Measurements from ENCODE around the gene TLK1.

DNA sequence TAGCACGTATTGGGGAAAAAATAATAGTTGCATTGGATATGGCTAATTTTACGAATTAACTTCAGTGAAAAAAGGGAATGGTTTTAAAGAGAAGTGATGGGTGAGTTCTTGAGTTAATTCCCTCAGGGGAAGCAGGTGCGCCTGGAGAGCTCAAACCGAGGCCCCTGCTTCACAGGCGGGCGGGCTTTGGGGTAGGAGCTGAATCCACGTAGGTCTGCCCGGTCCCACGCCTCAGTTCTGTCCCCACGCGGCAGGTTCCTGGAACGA, 187.5 kb downstream of the TLK1 start:
- TF ChIP-seq POLR2AphosphoS5 (IDR thresholded peaks at IDR 0.05) (no peak), TAF1 (IDR thresholded peaks at IDR 0.05; ENCODE audit: low read depth) (no peak), EZH2 (IDR thresholded peaks at IDR 0.05; ENCODE audit: borderline replicate concordance, insufficient read depth, low read length, poor library complexity, severe bottlenecking) (no peak), EP300 (conservative IDR thresholded peaks at IDR 0.05; ENCODE audit: poor library complexity, severe bottlenecking) (no peak)
- TF ChIP-seq, protein P1, sequence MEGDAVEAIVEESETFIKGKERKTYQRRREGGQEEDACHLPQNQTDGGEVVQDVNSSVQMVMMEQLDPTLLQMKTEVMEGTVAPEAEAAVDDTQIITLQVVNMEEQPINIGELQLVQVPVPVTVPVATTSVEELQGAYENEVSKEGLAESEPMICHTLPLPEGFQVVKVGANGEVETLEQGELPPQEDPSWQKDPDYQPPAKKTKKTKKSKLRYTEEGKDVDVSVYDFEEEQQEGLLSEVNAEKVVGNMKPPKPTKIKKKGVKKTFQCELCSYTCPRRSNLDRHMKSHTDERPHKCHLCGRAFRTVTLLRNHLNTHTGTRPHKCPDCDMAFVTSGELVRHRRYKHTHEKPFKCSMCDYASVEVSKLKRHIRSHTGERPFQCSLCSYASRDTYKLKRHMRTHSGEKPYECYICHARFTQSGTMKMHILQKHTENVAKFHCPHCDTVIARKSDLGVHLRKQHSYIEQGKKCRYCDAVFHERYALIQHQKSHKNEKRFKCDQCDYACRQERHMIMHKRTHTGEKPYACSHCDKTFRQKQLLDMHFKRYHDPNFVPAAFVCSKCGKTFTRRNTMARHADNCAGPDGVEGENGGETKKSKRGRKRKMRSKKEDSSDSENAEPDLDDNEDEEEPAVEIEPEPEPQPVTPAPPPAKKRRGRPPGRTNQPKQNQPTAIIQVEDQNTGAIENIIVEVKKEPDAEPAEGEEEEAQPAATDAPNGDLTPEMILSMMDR (IDR thresholded peaks at IDR 0.05; ENCODE audit: poor library complexity, severe bottlenecking) = no peak

Measured in neural cell (in vitro differentiated cells).